NOMO-1 (cell line): Measurements from ENCODE around the gene GTF2H2C.
"Not testable (repeated sequence)": the region's sequence is repeated elsewhere in the genome, so short reads cannot be mapped to it uniquely, and the experiment has no call there.

Source experiments
- DNase-seq, 2 experiments: peaks; one replicate each; lab custom pipeline; 2025; ENCODE audit not compliant: unreplicated experiment in 2 of 2; lab: John Stamatoyannopoulos, UW

The GTF2H2C gene

GRCh38 chr5:69560587-69561431 is 818 bp downstream of the GTF2H2C start:
- DNase-seq, result not testable (repeated sequence)

- DNase-seq, result not testable (repeated sequence)
Observed at GRCh38 chr5:69566172-69566571, 6.2 kb downstream of the GTF2H2C start.

GRCh38 chr5:69568072-69568471 is 8.1 kb downstream of the GTF2H2C start:
- not testable (repeated sequence) for DNase-seq

GRCh38 chr5:69583356-69583755 is 23.4 kb downstream of the GTF2H2C start:
- DNase-seq, result not testable (repeated sequence)

GRCh38 chr5:69596114-69596840 is 36.3 kb downstream of the GTF2H2C start:
- DNase-seq, result not testable (repeated sequence)

- DNase-seq, result not testable (repeated sequence)
Observed at GRCh38 chr5:69601947-69602346, 42.0 kb downstream of the GTF2H2C start.

- DNase-seq, result not testable (repeated sequence)
Observed at GRCh38 chr5:69606839-69607238, 46.8 kb downstream of the GTF2H2C start.

GRCh38 chr5:69607750-69608149 is 47.8 kb downstream of the GTF2H2C start:
- DNase-seq, result not testable (repeated sequence)

- not testable (repeated sequence) for DNase-seq
Observed at GRCh38 chr5:69608861-69609496, 49.0 kb downstream of the GTF2H2C start.

- DNase-seq, result not testable (repeated sequence)
Observed at GRCh38 chr5:69614843-69615242, 54.9 kb downstream of the GTF2H2C start.

- DNase-seq, result not testable (repeated sequence)
Observed at GRCh38 chr5:69631879-69632278, 71.9 kb downstream of the GTF2H2C start.
